ENCODE measurements around the gene EIF2B5. TPM values are rescaled to one million over a fixed set of nuclear protein-coding genes. Genes with fewer than 3 reads are reported as not detected.
A peak's percentile ranks its signal among the peaks of the same experiment; 100 is the strongest.

The EIF2B5 gene
- total and polyA plus RNA-seq, 2 of the 13 experiments (the other 11 are each of a cell fraction or from before 2014, with no cell fraction given) = 38.4 to 60.2 TPM

DNA sequence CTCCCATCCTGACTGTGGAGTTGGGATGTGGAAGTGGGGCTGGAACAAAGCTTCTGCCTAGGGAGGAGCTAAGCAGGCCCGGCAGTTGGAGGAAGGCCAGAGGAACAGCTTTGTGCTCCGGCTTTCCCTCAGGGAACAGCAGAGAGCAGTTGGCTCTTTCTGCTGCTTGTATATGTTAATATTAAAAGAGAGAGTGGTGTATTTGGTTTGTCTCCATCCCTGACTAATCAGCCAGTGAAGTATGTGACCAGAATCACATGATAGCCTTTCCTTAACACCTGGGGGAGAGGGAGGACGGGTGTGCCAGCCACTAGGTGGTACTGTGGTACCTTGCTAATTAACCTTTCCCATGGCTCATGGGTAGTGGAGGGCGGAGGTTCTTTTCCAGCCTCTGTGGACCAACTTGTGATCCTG lies 10.0 kb downstream of the EIF2B5 start (continued):
- TF ChIP-seq ZNF687 (CRISPR knock-in tag; IDR thresholded peaks at IDR 0.05) = no peak
- TF ChIP-seq ZNF431 (CRISPR knock-in tag; IDR thresholded peaks at IDR 0.05; ENCODE audit: borderline replicate concordance, low read depth) = no peak
- TF ChIP-seq POLR2A (IDR thresholded peaks at IDR 0.05; ENCODE audit: insufficient read depth in 1 of 2, low read depth in 2 of 2, low read length in 2 of 2) = peak in 1 of 2 experiments; percentile 20; a peak in 2 of 4 replicates
- TF ChIP-seq JUND (CRISPR knock-in tag; IDR thresholded peaks at IDR 0.05) = no peak
- TF ChIP-seq ZNF530 (CRISPR knock-in tag; IDR thresholded peaks at IDR 0.05; ENCODE audit: low read depth) = no peak
- TF ChIP-seq STAG1 (CRISPR knock-in tag; IDR thresholded peaks at IDR 0.05) = peak; percentile 72
- TF ChIP-seq, protein P1, sequence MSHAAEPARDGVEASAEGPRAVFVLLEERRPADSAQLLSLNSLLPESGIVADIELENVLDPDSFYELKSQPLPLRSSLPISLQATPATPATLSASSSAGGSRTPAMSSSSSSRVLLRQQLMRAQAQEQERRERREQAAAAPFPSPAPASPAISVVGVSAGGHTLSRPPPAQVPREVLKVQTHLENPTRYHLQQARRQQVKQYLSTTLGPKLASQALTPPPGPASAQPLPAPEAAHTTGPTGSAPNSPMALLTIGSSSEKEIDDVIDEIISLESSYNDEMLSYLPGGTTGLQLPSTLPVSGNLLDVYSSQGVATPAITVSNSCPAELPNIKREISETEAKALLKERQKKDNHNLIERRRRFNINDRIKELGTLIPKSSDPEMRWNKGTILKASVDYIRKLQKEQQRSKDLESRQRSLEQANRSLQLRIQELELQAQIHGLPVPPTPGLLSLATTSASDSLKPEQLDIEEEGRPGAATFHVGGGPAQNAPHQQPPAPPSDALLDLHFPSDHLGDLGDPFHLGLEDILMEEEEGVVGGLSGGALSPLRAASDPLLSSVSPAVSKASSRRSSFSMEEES (CRISPR knock-in tag; IDR thresholded peaks at IDR 0.05) = peak; percentile 68; the same call in 1 of the 2 replicates
- TF ChIP-seq MIXL1 (CRISPR knock-in tag; IDR thresholded peaks at IDR 0.05) = peak; percentile 93
- 0 out of 2 replicates have a peak, but pooled peaks have one; percentile 7 for TF ChIP-seq FOSL2 (CRISPR knock-in tag; IDR thresholded peaks at IDR 0.05)
- TF ChIP-seq ZNF143 (CRISPR knock-in tag; IDR thresholded peaks at IDR 0.05) = peak; percentile 58
- TF ChIP-seq CHD4 (IDR thresholded peaks at IDR 0.05; ENCODE audit: borderline replicate concordance, low read length) = no peak
- TF ChIP-seq RAD21 (CRISPR knock-in tag; IDR thresholded peaks at IDR 0.05) = peak; percentile 71
- TF ChIP-seq KDM2A (CRISPR knock-in tag; IDR thresholded peaks at IDR 0.05; ENCODE audit: borderline replicate concordance, low read depth) = peak; percentile 51; the same call in 1 of the 2 replicates
- TF ChIP-seq SMC3 (IDR thresholded peaks at IDR 0.05; ENCODE audit: low read length) = peak; percentile 73
